ENCODE results near the gene MYO9B.
A peak's percentile ranks its signal among the peaks of the same experiment; 100 is the strongest.

The MYO9B gene

GRCh38 chr19:17109962-17110598 is 34.5 kb downstream of the MYO9B start:
- TF ChIP-seq EZH2 (IDR thresholded peaks at IDR 0.05; ENCODE audit: borderline replicate concordance, low read length) = no peak
- no peak for TF ChIP-seq CTCF (IDR thresholded peaks at IDR 0.05; ENCODE audit: low read length)
- H4K20me1 ChIP-seq (ENCODE audit: insufficient read depth, low read length) = no peaks in the 10 kb centered on the region
- no peak overlapping the region for H3K4me3 ChIP-seq (ENCODE audit: low read depth, low read length, poor library complexity, severe bottlenecking)
- H3K27me3 ChIP-seq (ENCODE audit: insufficient read depth, low read length) = no peaks in the 10 kb centered on the region
- H3F3A ChIP-seq (ENCODE audit: insufficient read depth, low read length) = no peaks in the 10 kb centered on the region
- H3K27ac ChIP-seq (ENCODE audit: low read depth, low read length, poor library complexity, severe bottlenecking) = peak overlapping the region; percentile 62
- H3K36me3 ChIP-seq (ENCODE audit: insufficient read depth, low read length) = peaks cover 69% of the 10 kb centered on the region
- H3K9me3 ChIP-seq (ENCODE audit: low read length) = no peaks in the 10 kb centered on the region
- H3K4me2 ChIP-seq (ENCODE audit: low read length) = peak overlapping the region; percentile 34; the same call in 1 of the 2 replicates
- peaks cover 51% of the 10 kb centered on the region for H3K4me1 ChIP-seq (ENCODE audit: insufficient read depth, low read length, severe bottlenecking)
- H3K79me2 ChIP-seq (ENCODE audit: insufficient read depth, low read length) = no peaks in the 10 kb centered on the region
- peak overlapping the region; percentile 27; the same call in 1 of the 2 replicates for H3K9ac ChIP-seq (ENCODE audit: low read length)
- H2AFZ ChIP-seq (ENCODE audit: low read length) = no peak overlapping the region
- H3K9me2 ChIP-seq (ENCODE audit: low read depth, low read length) = no peaks in the 10 kb centered on the region

- Histone ChIP-seq H3K79me2 (ENCODE audit: insufficient read depth, low read length) (no peaks in the 10 kb centered on the region), H3K9ac (ENCODE audit: low read length) (no peak overlapping the region), H3K9me2 (ENCODE audit: low read depth, low read length) (no peaks in the 10 kb centered on the region), H3K27ac (ENCODE audit: low read depth, low read length, poor library complexity, severe bottlenecking) (peak overlapping the region; percentile 62), H4K20me1 (ENCODE audit: insufficient read depth, low read length) (no peaks in the 10 kb centered on the region), H3K4me3 (ENCODE audit: low read depth, low read length, poor library complexity, severe bottlenecking) (no peak overlapping the region), H3K36me3 (ENCODE audit: insufficient read depth, low read length) (peaks cover 70% of the 10 kb centered on the region), H2AFZ (ENCODE audit: low read length) (no peak overlapping the region), H3K4me2 (ENCODE audit: low read length) (no peak overlapping the region), H3K4me1 (ENCODE audit: insufficient read depth, low read length, severe bottlenecking) (peaks cover 46% of the 10 kb centered on the region), H3F3A (ENCODE audit: insufficient read depth, low read length) (no peaks in the 10 kb centered on the region), H3K9me3 (ENCODE audit: low read length) (no peaks in the 10 kb centered on the region), H3K27me3 (ENCODE audit: insufficient read depth, low read length) (no peaks in the 10 kb centered on the region)
- TF ChIP-seq CTCF (IDR thresholded peaks at IDR 0.05; ENCODE audit: low read length) (no peak), EZH2 (IDR thresholded peaks at IDR 0.05; ENCODE audit: borderline replicate concordance, low read length) (no peak)
Measured at GRCh38 chr19:17110599-17110966, 35.0 kb downstream of the MYO9B start.

- Histone ChIP-seq H3K27me3 (ENCODE audit: insufficient read depth, low read length) (no peaks in the 10 kb centered on the region), H3K79me2 (ENCODE audit: insufficient read depth, low read length) (no peaks in the 10 kb centered on the region), H3K4me2 (ENCODE audit: low read length) (no peak overlapping the region), H3F3A (ENCODE audit: insufficient read depth, low read length) (no peaks in the 10 kb centered on the region), H3K4me1 (ENCODE audit: insufficient read depth, low read length, severe bottlenecking) (peaks cover 34% of the 10 kb centered on the region), H4K20me1 (ENCODE audit: insufficient read depth, low read length) (no peaks in the 10 kb centered on the region), H3K9me3 (ENCODE audit: low read length) (no peaks in the 10 kb centered on the region), H3K36me3 (ENCODE audit: insufficient read depth, low read length) (peaks cover 66% of the 10 kb centered on the region), H3K9me2 (ENCODE audit: low read depth, low read length) (no peaks in the 10 kb centered on the region), H2AFZ (ENCODE audit: low read length) (no peak overlapping the region), H3K9ac (ENCODE audit: low read length) (no peak overlapping the region), H3K4me3 (ENCODE audit: low read depth, low read length, poor library complexity, severe bottlenecking) (no peak overlapping the region), H3K27ac (ENCODE audit: low read depth, low read length, poor library complexity, severe bottlenecking) (no peak overlapping the region)
- TF ChIP-seq EZH2 (IDR thresholded peaks at IDR 0.05; ENCODE audit: borderline replicate concordance, low read length) (no peak), CTCF (IDR thresholded peaks at IDR 0.05; ENCODE audit: low read length) (no peak)
Measured at GRCh38 chr19:17111766-17112165, 36.2 kb downstream of the MYO9B start.
